Measurements from ENCODE around the gene PKNOX2. TPM values are rescaled to one million over a fixed set of nuclear protein-coding genes. Genes with fewer than 3 reads are reported as not detected.

PKNOX2 gene
- total RNA-seq, 1 donor from 2014 or later, result 34.9 TPM

DNA sequence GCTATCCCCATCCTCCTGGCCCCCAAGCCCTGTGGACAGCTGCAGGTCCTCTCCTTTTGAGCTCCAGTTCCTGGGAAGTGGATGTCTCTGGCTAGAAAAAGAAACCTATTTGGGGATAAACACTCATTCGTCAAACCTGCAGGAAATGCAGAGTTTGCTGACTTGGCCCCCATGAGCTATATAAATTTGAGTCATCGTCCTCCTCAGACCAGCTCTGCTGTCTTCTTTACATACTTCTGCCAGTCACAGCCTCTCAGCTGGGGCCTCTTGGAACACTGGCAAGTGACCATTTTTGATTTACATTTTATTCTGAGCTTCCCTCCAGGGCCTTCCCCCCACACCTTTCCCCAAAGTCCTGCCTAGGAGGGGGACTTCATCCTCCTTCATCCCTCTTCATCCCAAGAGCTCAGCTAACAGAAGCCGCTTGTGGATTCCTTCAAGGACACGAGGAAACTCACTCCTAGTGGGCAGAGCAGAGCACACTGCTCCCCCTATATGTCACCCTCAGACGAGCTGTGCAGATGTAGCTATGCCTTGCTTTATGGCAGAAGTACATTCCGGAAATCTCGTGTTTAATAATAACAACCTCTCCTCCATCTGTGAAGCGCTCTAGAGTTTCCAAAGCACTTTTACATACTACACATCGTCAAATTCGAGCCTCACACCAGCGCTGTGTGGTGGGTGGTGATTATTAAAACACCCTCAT, 199.7 kb downstream of the PKNOX2 start:
- H3K27ac Mint-ChIP-seq (ENCODE audit: unreplicated experiment), result peak overlapping the region; percentile 89
- H3K36me3 Mint-ChIP-seq (ENCODE audit: low read depth), result peaks cover 15% of the 10 kb centered on the region
- H3K9me3 Mint-ChIP-seq (ENCODE audit: low read depth), result no peaks in the 10 kb centered on the region
- H3K4me1 Mint-ChIP-seq (ENCODE audit: low read depth), result peaks cover 24% of the 10 kb centered on the region
- DNase-seq (ENCODE audit: low spot score), result no peak
- peak overlapping the region; percentile 29 for H3K4me3 Mint-ChIP-seq (ENCODE audit: unreplicated experiment)
- no peaks in the 10 kb centered on the region for H3K27me3 Mint-ChIP-seq (ENCODE audit: low read depth)
- TF ChIP-seq, protein P1, sequence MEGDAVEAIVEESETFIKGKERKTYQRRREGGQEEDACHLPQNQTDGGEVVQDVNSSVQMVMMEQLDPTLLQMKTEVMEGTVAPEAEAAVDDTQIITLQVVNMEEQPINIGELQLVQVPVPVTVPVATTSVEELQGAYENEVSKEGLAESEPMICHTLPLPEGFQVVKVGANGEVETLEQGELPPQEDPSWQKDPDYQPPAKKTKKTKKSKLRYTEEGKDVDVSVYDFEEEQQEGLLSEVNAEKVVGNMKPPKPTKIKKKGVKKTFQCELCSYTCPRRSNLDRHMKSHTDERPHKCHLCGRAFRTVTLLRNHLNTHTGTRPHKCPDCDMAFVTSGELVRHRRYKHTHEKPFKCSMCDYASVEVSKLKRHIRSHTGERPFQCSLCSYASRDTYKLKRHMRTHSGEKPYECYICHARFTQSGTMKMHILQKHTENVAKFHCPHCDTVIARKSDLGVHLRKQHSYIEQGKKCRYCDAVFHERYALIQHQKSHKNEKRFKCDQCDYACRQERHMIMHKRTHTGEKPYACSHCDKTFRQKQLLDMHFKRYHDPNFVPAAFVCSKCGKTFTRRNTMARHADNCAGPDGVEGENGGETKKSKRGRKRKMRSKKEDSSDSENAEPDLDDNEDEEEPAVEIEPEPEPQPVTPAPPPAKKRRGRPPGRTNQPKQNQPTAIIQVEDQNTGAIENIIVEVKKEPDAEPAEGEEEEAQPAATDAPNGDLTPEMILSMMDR (IDR thresholded peaks at IDR 0.05), result peak; percentile 70

DNA sequence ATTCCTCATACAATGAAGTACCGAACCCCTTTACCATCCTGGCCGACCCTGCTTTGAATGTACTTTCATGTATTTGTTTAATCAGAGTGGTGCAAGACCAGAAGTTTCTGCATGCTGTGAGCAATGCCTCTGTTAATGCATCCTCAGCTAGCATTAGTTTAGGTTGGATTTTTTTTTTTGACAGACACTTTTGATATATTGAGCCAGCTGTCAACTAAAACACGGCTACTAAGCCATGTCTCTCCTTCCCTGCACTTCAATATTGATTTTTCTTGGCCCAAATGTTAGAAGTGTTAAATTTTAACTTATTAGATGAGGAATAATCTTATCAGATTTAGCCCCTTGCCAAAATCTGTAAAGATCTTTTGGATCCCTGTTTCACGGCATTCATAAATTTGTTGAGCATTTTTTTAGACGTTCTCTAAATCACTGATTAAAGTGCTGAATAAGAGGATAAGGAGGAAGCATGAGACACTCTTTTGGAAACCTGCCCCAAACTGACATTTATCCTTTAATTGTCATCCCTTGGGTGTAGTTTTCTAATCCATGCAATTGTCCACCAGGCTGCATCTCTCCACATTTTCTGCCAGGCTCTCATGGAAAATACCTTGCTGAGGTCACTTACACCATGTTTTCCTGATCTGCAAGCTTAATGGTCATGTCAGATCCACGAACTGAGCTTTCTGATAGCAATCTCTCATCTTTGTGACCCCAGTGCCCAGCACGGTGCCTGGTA, 200.8 kb downstream of the PKNOX2 start:
- Mint-ChIP-seq H3K4me3 (ENCODE audit: unreplicated experiment) (no peak overlapping the region), H3K36me3 (ENCODE audit: low read depth) (peaks cover 20% of the 10 kb centered on the region), H3K9me3 (ENCODE audit: low read depth) (no peaks in the 10 kb centered on the region), H3K27ac (ENCODE audit: unreplicated experiment) (no peak overlapping the region), H3K4me1 (ENCODE audit: low read depth) (peaks cover 24% of the 10 kb centered on the region), H3K27me3 (ENCODE audit: low read depth) (no peaks in the 10 kb centered on the region)
- TF ChIP-seq, protein P1 (IDR thresholded peaks at IDR 0.05), result no peak
- no peak for DNase-seq (ENCODE audit: low spot score)

DNA sequence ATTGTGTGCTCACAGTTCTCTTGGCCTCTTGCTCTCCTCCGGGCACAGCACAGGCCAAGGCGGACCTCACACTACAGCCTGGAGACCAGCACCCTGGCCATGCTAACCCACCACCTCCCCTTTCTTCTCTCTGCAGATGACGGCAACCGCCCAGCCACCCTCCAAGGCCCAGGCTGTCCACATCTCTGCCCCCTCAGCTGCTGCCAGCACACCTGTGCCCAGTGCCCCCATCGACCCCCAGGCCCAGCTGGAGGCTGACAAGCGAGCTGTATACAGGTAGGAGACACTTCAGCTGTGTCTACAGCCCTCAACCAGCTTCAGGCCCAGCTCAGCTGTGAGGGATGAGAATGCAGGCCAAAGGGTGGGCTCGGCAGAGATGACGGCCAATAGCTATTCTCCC, 203.2 kb downstream of the PKNOX2 start:
- peaks cover 27% of the 10 kb centered on the region for H3K4me1 Mint-ChIP-seq (ENCODE audit: low read depth)
- H3K27ac Mint-ChIP-seq (ENCODE audit: unreplicated experiment), result no peak overlapping the region
- no peak for DNase-seq (ENCODE audit: low spot score)
- TF ChIP-seq, protein P1 (IDR thresholded peaks at IDR 0.05), result no peak
- H3K36me3 Mint-ChIP-seq (ENCODE audit: low read depth), result peaks cover 25% of the 10 kb centered on the region
- no peaks in the 10 kb centered on the region for H3K9me3 Mint-ChIP-seq (ENCODE audit: low read depth)
- H3K4me3 Mint-ChIP-seq (ENCODE audit: unreplicated experiment), result no peak overlapping the region
- H3K27me3 Mint-ChIP-seq (ENCODE audit: low read depth), result no peaks in the 10 kb centered on the region

GRCh38 chr11:125368757-125369156, 204.2 kb downstream of the PKNOX2 start:
- H3K4me1 Mint-ChIP-seq (ENCODE audit: low read depth), result peaks cover 30% of the 10 kb centered on the region
- no peaks in the 10 kb centered on the region for H3K9me3 Mint-ChIP-seq (ENCODE audit: low read depth)
- DNase-seq (ENCODE audit: low spot score), result no peak
- no peaks in the 10 kb centered on the region for H3K27me3 Mint-ChIP-seq (ENCODE audit: low read depth)
- TF ChIP-seq, protein P1 (IDR thresholded peaks at IDR 0.05), result no peak
- H3K4me3 Mint-ChIP-seq (ENCODE audit: unreplicated experiment), result no peak overlapping the region
- H3K36me3 Mint-ChIP-seq (ENCODE audit: low read depth), result peaks cover 25% of the 10 kb centered on the region
- H3K27ac Mint-ChIP-seq (ENCODE audit: unreplicated experiment), result no peak overlapping the region

- Mint-ChIP-seq H3K4me1 (ENCODE audit: low read depth) (peaks cover 30% of the 10 kb centered on the region), H3K27me3 (ENCODE audit: low read depth) (no peaks in the 10 kb centered on the region), H3K27ac (ENCODE audit: unreplicated experiment) (no peak overlapping the region), H3K36me3 (ENCODE audit: low read depth) (peaks cover 25% of the 10 kb centered on the region), H3K4me3 (ENCODE audit: unreplicated experiment) (no peak overlapping the region), H3K9me3 (ENCODE audit: low read depth) (no peaks in the 10 kb centered on the region)
- TF ChIP-seq, protein P1 (IDR thresholded peaks at IDR 0.05), result no peak
- DNase-seq (ENCODE audit: low spot score), result no peak
Observed at GRCh38 chr11:125369808-125370207, 205.3 kb downstream of the PKNOX2 start.
